ENCODE measurements around the gene RNF212. TPM values are rescaled to one million over a fixed set of nuclear protein-coding genes. Genes with fewer than 3 reads are reported as not detected.

The RNF212 gene
- total RNA-seq, 4 donors from 2014 or later, result 3.4 to 9.3 (median 6.6) TPM

DNA sequence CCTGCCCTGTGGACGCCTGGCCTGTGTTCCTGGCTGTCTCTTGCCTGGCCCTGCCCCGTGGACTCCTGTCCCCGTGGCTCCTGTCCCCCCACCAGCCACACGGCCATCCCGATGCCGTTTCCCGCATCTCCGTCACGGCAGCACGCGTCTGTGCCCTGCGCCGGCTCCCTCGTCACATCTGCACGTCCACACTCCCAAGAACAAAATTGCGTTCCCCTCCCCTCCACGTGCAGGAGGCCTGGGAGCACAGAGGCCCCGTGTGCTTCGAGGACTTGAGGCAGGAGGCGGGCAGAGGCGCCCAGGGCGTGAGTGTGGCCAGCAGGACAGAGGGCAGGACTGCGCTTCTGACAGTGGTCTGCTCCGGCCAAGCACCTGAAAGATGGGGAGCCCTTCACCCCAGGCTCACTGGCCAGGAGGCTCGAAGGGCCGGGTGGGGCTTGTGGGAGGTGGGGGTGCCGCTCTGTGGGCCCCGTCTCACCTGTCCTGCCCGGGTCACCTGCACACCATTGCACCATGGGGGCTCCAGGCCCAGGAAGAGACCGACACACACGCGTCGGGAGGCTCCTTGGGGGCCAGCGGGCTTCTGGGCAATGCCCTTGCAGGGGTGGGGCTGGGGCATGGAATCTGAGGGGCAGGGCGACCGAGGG lies 84.7 kb downstream of the RNF212 start:
- ATAC-seq (ENCODE audit: low FRiP score), result no peak
- TF ChIP-seq, protein P1, sequence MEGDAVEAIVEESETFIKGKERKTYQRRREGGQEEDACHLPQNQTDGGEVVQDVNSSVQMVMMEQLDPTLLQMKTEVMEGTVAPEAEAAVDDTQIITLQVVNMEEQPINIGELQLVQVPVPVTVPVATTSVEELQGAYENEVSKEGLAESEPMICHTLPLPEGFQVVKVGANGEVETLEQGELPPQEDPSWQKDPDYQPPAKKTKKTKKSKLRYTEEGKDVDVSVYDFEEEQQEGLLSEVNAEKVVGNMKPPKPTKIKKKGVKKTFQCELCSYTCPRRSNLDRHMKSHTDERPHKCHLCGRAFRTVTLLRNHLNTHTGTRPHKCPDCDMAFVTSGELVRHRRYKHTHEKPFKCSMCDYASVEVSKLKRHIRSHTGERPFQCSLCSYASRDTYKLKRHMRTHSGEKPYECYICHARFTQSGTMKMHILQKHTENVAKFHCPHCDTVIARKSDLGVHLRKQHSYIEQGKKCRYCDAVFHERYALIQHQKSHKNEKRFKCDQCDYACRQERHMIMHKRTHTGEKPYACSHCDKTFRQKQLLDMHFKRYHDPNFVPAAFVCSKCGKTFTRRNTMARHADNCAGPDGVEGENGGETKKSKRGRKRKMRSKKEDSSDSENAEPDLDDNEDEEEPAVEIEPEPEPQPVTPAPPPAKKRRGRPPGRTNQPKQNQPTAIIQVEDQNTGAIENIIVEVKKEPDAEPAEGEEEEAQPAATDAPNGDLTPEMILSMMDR (IDR thresholded peaks at IDR 0.05), result no peak
- no peak for DNase-seq (ENCODE audit: low spot score)

DNA sequence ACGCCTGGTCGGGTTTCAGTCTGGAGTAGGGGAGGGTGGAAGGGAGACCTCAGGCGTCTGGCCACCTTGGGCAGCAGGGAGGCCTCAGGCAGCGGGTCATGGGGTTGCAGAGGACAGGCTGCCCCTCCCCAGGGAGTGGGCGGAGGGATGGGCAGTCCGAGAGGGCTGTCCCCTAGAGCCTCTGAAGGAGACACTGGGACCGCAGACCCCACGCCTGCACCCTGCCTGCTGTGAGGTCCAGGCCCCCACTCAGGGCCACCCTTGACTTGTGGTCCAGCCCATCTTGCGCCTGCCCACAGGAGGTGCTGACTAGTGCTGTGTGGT lies 85.5 kb downstream of the RNF212 start:
- no peak for ATAC-seq (ENCODE audit: low FRiP score)
- TF ChIP-seq, protein P1 (IDR thresholded peaks at IDR 0.05), result no peak
- DNase-seq (ENCODE audit: low spot score), result no peak

DNA sequence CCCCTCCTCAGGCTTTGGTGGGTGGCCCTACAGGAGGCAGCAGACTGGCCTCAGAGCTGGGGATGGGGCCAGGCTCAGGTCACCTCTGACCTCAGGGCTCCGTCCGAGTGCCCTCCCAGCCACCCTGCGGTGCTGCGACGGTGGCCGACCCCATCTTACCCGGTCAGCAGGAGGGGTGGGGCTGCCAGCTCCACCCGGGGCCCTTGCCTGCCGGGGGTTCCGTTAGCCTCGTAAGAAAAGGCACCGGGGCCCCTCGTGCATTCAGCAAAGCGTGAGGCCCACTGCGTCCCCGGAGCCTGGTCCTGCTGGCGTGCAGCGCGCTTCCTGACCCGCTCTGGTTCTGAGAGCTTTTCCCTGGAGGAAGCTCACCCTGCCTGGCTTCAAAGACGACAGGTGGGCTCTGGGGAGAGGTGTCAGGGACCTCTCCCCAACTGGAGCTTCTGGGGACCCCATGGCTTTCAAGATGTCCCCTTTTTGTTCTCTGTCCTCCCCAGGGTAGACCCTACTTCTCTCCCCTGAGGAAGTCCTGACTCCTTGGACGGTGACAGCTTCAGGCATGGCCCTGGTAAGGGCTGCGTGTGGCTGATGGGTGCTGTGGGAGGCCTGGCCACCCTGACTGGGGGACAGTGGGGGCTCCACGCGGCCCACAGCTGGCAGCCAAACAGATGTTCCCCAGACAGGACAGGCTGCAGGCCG lies 86.0 kb downstream of the RNF212 start:
- TF ChIP-seq, protein P1 (IDR thresholded peaks at IDR 0.05), result no peak
- ATAC-seq (ENCODE audit: low FRiP score), result no peak
- DNase-seq (ENCODE audit: low spot score), result no peak

DNA sequence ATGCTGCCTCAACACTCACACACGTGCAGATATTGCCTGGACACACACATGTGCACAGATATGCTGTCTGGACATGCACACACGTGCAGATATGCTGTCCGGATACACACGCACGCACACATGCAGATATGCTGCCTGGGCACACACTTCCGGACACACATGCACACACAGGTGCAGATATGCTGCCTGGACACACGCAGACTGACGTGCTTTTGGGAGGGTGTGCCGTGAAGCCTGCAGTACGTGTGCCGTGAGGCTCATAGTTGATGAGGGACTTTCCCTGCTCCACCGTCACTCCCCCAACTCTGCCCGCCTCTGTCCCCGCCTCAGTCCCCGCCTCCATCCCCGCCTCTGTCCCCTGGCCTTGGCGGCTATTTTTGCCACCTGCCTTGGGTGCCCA lies 87.2 kb downstream of the RNF212 start:
- no peak for DNase-seq (ENCODE audit: low spot score)
- TF ChIP-seq, protein P1 (IDR thresholded peaks at IDR 0.05), result no peak
- ATAC-seq (ENCODE audit: low FRiP score), result no peak

DNA sequence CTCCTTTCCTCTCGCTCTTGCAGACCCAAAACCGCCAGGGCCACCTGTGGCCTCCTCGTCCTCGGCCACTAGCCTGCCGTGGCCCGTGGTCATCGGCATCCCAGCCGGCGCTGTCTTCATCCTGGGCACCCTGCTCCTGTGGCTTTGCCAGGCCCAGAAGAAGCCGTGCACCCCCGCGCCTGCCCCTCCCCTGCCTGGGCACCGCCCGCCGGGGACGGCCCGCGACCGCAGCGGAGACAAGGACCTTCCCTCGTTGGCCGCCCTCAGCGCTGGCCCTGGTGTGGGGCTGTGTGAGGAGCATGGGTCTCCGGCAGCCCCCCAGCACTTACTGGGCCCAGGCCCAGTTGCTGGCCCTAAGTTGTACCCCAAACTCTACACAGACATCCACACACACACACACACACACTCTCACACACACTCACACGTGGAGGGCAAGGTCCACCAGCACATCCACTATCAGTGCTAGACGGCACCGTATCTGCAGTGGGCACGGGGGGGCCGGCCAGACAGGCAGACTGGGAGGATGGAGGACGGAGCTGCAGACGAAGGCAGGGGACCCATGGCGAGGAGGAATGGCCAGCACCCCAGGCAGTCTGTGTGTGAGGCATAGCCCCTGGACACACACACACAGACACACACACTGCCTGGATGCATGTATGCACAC lies 88.3 kb downstream of the RNF212 start:
- no peak for DNase-seq (ENCODE audit: low spot score)

DNA sequence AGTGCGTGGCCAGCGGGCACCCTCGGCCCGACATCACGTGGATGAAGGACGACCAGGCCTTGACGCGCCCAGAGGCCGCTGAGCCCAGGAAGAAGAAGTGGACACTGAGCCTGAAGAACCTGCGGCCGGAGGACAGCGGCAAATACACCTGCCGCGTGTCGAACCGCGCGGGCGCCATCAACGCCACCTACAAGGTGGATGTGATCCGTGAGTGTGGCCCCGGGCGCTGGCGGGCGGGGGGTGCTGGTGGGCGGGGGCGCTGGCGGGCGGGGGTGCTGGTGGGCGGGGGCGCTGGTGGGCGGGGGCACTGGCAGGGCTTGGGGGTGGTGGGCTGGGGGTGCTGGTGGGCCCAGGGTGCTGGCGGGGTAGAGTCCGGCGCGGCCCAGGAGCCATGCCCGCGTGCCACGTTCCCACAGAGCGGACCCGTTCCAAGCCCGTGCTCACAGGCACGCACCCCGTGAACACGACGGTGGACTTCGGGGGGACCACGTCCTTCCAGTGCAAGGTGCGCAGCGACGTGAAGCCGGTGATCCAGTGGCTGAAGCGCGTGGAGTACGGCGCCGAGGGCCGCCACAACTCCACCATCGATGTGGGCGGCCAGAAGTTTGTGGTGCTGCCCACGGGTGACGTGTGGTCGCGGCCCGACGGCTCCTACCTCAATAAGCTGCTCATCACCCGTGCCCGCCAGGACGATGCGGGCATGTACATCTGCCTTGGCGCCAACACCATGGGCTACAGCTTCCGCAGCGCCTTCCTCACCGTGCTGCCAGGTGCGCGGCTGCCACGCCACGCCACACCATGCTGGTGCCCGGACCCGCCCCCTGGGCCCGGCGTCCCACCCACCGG lies 89.2 kb downstream of the RNF212 start:
- TF ChIP-seq, protein P1 (IDR thresholded peaks at IDR 0.05), result no peak
- no peak for DNase-seq (ENCODE audit: low spot score)
- ATAC-seq (ENCODE audit: low FRiP score), result no peak

More for the DNA sequence above, 88.3 kb downstream of the RNF212 start:
- TF ChIP-seq, protein P1 (IDR thresholded peaks at IDR 0.05), result no peak
- ATAC-seq (ENCODE audit: low FRiP score), result no peak
